Left renal pelvis (tissue), 4 donors: ENCODE measurements around the gene TBC1D2. TPM values are rescaled to one million over a fixed set of nuclear protein-coding genes. Genes with fewer than 3 reads are reported as not detected.

Experiments used
- DNase-seq, 4 donors: peaks; one replicate each; pipeline ENCODE4 v3.0.0-alpha.2; 2013; ENCODE audit warnings: low read depth in 4 of 4, low spot score in 3 of 4
- polyA plus RNA-seq, 4 donors: library from polyadenylated mRNA; unstranded; fragments of 120-200 nt; gene quantifications; one replicate each; pipeline ENCODE4 v1.2.1, GENCODE V29; 2013; ENCODE audit not compliant: insufficient read length in 4 of 4

TBC1D2 gene
- polyA plus RNA-seq, 4 donors, result 1.6 to 5.2 (median 3.1) TPM

GRCh38 chr9:98219794-98220370 is 35.6 kb downstream of the TBC1D2 start:
- DNase-seq, result no peak

GRCh38 chr9:98219364-98219716 is 36.1 kb downstream of the TBC1D2 start:
- no peak for DNase-seq

- no peak for DNase-seq
These were observed 36.7 kb downstream of the TBC1D2 start for GRCh38 chr9:98218562-98219363.

- no peak for DNase-seq
These were observed 38.2 kb downstream of the TBC1D2 start for GRCh38 chr9:98217255-98217654.

- DNase-seq, result no peak
These were observed 39.1 kb downstream of the TBC1D2 start for GRCh38 chr9:98216391-98216790.

GRCh38 chr9:98215821-98216220 is 39.6 kb downstream of the TBC1D2 start:
- no peak for DNase-seq

GRCh38 chr9:98215271-98215670 is 40.2 kb downstream of the TBC1D2 start:
- DNase-seq, result no peak

GRCh38 chr9:98214811-98215210 is 40.6 kb downstream of the TBC1D2 start:
- DNase-seq, result no peak

GRCh38 chr9:98211260-98211659 is 44.2 kb downstream of the TBC1D2 start:
- no peak for DNase-seq

- no peak for DNase-seq
These were observed 45.0 kb downstream of the TBC1D2 start for GRCh38 chr9:98210435-98210834.

GRCh38 chr9:98209530-98209929 is 45.9 kb downstream of the TBC1D2 start:
- DNase-seq, result no peak

GRCh38 chr9:98208635-98209034 is 46.8 kb downstream of the TBC1D2 start:
- DNase-seq, result no peak

- no peak for DNase-seq
These were observed 47.8 kb downstream of the TBC1D2 start for GRCh38 chr9:98207606-98208005.

GRCh38 chr9:98206754-98207153 is 48.7 kb downstream of the TBC1D2 start:
- no peak for DNase-seq

- no peak for DNase-seq
These were observed 50.8 kb downstream of the TBC1D2 start for GRCh38 chr9:98204692-98205091.

GRCh38 chr9:98203153-98203552 is 52.3 kb downstream of the TBC1D2 start:
- no peak for DNase-seq

GRCh38 chr9:98202252-98202651 is 53.2 kb downstream of the TBC1D2 start:
- no peak for DNase-seq

- DNase-seq, result no peak
These were observed 53.7 kb downstream of the TBC1D2 start for GRCh38 chr9:98201749-98202148.

- no peak for DNase-seq
These were observed 54.3 kb downstream of the TBC1D2 start for GRCh38 chr9:98201102-98201501.

GRCh38 chr9:98199388-98200033 is 55.9 kb downstream of the TBC1D2 start:
- DNase-seq, result no peak

GRCh38 chr9:98195671-98196070 is 59.8 kb downstream of the TBC1D2 start:
- DNase-seq, result no peak

- DNase-seq, result no peak
These were observed 62.0 kb downstream of the TBC1D2 start for GRCh38 chr9:98193336-98193944.
